Measurements from ENCODE around the gene NRG2. TPM values are rescaled to one million over a fixed set of nuclear protein-coding genes. Genes with fewer than 3 reads are reported as not detected.

Gene NRG2
- total and polyA plus RNA-seq, 2 experiments from 2014 or later: 0.37 to 1.3 TPM

- Mint-ChIP-seq H3K27me3 (ENCODE audit: insufficient read depth, low read depth, poor library complexity) (peaks cover 8% of the 10 kb centered on the region), H3K27ac (no peak overlapping the region), H3K4me1 (peaks cover 4% of the 10 kb centered on the region; the same call in 2 of the 3 replicates), H3K36me3 (ENCODE audit: low read depth) (no peaks in the 10 kb centered on the region), H3K9me3 (no peaks in the 10 kb centered on the region), H3K4me3 (no peak overlapping the region)
- Histone ChIP-seq H3K4me1 (ENCODE audit: insufficient read depth) (no peaks in the 10 kb centered on the region), H4K20me1 (replicated peaks; ENCODE audit: insufficient read depth) (no peaks in the 10 kb centered on the region), H3K4me3 (no peak overlapping the region), H3K36me3 (ENCODE audit: insufficient read depth) (no peaks in the 10 kb centered on the region), H3K9me2 (ENCODE audit: insufficient read depth) (no peaks in the 10 kb centered on the region), H3F3A (replicated peaks; ENCODE audit: low read depth) (no peaks in the 10 kb centered on the region), H3K4me2 (no peak overlapping the region), H3K79me2 (replicated peaks; ENCODE audit: insufficient read depth) (no peaks in the 10 kb centered on the region), H2AFZ (no peak overlapping the region), H3K27me3 (ENCODE audit: insufficient read depth) (no peaks in the 10 kb centered on the region; the same call in 1 of the 2 replicates), H3K27ac (ENCODE audit: low read depth) (no peak overlapping the region)
- ATAC-seq (no peak), DNase-seq (ENCODE audit: low spot score) (no peak)
- TF ChIP-seq, protein P1, sequence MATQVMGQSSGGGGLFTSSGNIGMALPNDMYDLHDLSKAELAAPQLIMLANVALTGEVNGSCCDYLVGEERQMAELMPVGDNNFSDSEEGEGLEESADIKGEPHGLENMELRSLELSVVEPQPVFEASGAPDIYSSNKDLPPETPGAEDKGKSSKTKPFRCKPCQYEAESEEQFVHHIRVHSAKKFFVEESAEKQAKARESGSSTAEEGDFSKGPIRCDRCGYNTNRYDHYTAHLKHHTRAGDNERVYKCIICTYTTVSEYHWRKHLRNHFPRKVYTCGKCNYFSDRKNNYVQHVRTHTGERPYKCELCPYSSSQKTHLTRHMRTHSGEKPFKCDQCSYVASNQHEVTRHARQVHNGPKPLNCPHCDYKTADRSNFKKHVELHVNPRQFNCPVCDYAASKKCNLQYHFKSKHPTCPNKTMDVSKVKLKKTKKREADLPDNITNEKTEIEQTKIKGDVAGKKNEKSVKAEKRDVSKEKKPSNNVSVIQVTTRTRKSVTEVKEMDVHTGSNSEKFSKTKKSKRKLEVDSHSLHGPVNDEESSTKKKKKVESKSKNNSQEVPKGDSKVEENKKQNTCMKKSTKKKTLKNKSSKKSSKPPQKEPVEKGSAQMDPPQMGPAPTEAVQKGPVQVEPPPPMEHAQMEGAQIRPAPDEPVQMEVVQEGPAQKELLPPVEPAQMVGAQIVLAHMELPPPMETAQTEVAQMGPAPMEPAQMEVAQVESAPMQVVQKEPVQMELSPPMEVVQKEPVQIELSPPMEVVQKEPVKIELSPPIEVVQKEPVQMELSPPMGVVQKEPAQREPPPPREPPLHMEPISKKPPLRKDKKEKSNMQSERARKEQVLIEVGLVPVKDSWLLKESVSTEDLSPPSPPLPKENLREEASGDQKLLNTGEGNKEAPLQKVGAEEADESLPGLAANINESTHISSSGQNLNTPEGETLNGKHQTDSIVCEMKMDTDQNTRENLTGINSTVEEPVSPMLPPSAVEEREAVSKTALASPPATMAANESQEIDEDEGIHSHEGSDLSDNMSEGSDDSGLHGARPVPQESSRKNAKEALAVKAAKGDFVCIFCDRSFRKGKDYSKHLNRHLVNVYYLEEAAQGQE (IDR thresholded peaks at IDR 0.05; ENCODE audit: unreplicated experiment): no peak
- TF ChIP-seq ZNF114 (CRISPR knock-in tag; IDR thresholded peaks at IDR 0.05) (no peak), STAT1 (IDR thresholded peaks at IDR 0.05; ENCODE audit: unreplicated experiment) (no peak), ETS1 (IDR thresholded peaks at IDR 0.05) (no peak), CTCF (conservative IDR thresholded peaks at IDR 0.05; ENCODE audit: low read depth in 2 of 2) (no peak)
These were observed 184.1 kb downstream of the NRG2 start for GRCh38 chr5:139859013-139859412.

DNA sequence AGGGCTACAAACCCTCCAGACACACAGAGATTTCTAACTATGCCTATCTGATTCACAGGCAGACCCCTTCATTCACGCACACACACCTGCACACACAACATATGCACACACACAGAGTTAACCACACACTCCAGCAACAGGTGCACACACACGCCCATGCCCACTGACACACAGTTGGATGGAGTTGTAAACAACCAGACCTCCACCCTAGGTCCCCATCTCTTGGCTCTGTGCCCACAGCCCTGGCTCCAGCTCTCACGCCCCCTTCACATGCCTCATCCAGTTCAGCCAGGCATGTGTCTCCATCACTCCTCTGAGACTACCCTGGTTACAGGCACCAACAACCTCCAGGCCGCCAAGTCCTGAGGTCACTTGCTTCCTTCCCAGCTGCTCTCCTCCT is 186.4 kb downstream of the NRG2 start:
- no peak overlapping the region for H3K4me3 Mint-ChIP-seq
- Histone ChIP-seq H3K9me2 (ENCODE audit: insufficient read depth) (no peaks in the 10 kb centered on the region), H2AFZ (no peak overlapping the region), H3K27me3 (ENCODE audit: insufficient read depth) (no peaks in the 10 kb centered on the region; the same call in 1 of the 2 replicates), H4K20me1 (replicated peaks; ENCODE audit: insufficient read depth) (no peaks in the 10 kb centered on the region), H3K4me2 (no peak overlapping the region), H3K79me2 (replicated peaks; ENCODE audit: insufficient read depth) (no peaks in the 10 kb centered on the region), H3K36me3 (ENCODE audit: insufficient read depth) (no peaks in the 10 kb centered on the region), H3K27ac (ENCODE audit: low read depth) (no peak overlapping the region), H3F3A (replicated peaks; ENCODE audit: low read depth) (no peaks in the 10 kb centered on the region), H3K4me1 (ENCODE audit: insufficient read depth) (no peaks in the 10 kb centered on the region), H3K4me3 (no peak overlapping the region)
- no peak for ATAC-seq
- no peaks in the 10 kb centered on the region for H3K4me1 Mint-ChIP-seq
- no peaks in the 10 kb centered on the region for H3K36me3 Mint-ChIP-seq (ENCODE audit: low read depth)
- no peak for DNase-seq (ENCODE audit: low spot score)
- no peaks in the 10 kb centered on the region for H3K9me3 Mint-ChIP-seq
- H3K27ac Mint-ChIP-seq: no peak overlapping the region
- H3K27me3 Mint-ChIP-seq (ENCODE audit: insufficient read depth, low read depth, poor library complexity): peaks cover 15% of the 10 kb centered on the region
- TF ChIP-seq EZH2phosphoT487 (IDR thresholded peaks at IDR 0.05; ENCODE audit: unreplicated experiment) (no peak), ZNF331 (CRISPR knock-in tag; IDR thresholded peaks at IDR 0.05; ENCODE audit: low read depth) (no peak), ZNF462 (CRISPR knock-in tag; IDR thresholded peaks at IDR 0.05) (no peak)

All from GM23338 (cell line).